Neural progenitor cell (in vitro differentiated cells): ENCODE results near the gene FILIP1.

ENCODE experiments used
- EZH2 ChIP-seq: fragments of 200-600 bp; sonication (generic); IDR thresholded peaks from 2 replicates; pipeline ENCODE4 v1.6.1; 2017; ENCODE audit warnings: antibody characterized with exemption, mild to moderate bottlenecking, moderate library complexity
- EZH2phosphoT487 ChIP-seq: fragments of 200-600 bp; sonication (generic); IDR thresholded peaks from 2 replicates; pipeline ENCODE4 v1.6.1; 2017; ENCODE audit warnings: antibody characterized with exemption
- TF ChIP-seq, protein P1 (sequence below): fragments of 200-600 bp; sonication (generic); IDR thresholded peaks from 2 replicates; pipeline ENCODE4 v1.5.1; 2017; ENCODE audit warnings: antibody characterized with exemption, mild to moderate bottlenecking

DNA sequence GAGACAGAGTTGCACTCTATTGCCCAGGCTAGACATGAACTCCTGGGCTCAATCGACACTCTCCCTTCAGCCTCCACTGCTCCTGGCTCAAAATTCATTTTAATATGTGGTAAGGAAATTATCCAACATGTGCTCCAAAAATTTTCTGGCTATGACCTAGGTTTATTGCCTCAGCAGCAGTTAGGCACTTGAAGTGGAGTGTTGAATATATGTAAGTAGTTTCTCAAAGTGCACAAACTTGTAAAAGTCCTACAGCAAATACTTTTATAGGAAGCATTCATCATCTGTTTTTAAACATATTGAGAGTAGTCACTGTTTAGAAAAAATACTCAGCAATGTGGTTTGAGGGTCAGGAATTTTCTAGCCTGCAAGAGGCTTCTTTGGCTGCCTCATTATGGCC is 13.2 kb downstream of the FILIP1 start:
- TF ChIP-seq, protein P1, sequence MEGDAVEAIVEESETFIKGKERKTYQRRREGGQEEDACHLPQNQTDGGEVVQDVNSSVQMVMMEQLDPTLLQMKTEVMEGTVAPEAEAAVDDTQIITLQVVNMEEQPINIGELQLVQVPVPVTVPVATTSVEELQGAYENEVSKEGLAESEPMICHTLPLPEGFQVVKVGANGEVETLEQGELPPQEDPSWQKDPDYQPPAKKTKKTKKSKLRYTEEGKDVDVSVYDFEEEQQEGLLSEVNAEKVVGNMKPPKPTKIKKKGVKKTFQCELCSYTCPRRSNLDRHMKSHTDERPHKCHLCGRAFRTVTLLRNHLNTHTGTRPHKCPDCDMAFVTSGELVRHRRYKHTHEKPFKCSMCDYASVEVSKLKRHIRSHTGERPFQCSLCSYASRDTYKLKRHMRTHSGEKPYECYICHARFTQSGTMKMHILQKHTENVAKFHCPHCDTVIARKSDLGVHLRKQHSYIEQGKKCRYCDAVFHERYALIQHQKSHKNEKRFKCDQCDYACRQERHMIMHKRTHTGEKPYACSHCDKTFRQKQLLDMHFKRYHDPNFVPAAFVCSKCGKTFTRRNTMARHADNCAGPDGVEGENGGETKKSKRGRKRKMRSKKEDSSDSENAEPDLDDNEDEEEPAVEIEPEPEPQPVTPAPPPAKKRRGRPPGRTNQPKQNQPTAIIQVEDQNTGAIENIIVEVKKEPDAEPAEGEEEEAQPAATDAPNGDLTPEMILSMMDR = no peak
- TF ChIP-seq EZH2 = no peak
- no peak for TF ChIP-seq EZH2phosphoT487
